RWPE2 (cell line): ENCODE measurements around the gene ZPBP.
"Not testable (repeated sequence)": the region's sequence is repeated elsewhere in the genome, so short reads cannot be mapped to it uniquely, and the experiment has no call there.

Experiments used
- ATAC-seq: fragments of 200-7000 bp; cut with Tn5 transposase; 3 replicates; pipeline ENCODE4 v1.9.1; 2021; ENCODE audit warnings: low read depth
- DNase-seq: peaks from one replicate; pipeline ENCODE4 v3.0.0-alpha.2; 2020; ENCODE audit warnings: low spot score
- H3K27ac ChIP-seq: fragments of 450-650 bp; 2 replicates; pipeline ENCODE4 v1.5.1; 2017; ENCODE audit warnings: mild to moderate bottlenecking; ENCODE audit not compliant: poor library complexity, severe bottlenecking
- H3K27me3 ChIP-seq: fragments of 250-450 bp; sonication (Bioruptor Pico); 2 replicates; pipeline ENCODE4 v1.5.1; 2021; ENCODE audit warnings: mild to moderate bottlenecking, moderate library complexity; ENCODE audit not compliant: insufficient read depth, poor library complexity, severe bottlenecking
- H3K36me3 ChIP-seq: fragments of 250-450 bp; sonication (Bioruptor Pico); 2 replicates; pipeline ENCODE4 v1.5.1; 2020; ENCODE audit warnings: low read depth, mild to moderate bottlenecking, moderate library complexity
- H3K4me1 ChIP-seq: fragments of 250-450 bp; sonication (Bioruptor Pico); 2 replicates; pipeline ENCODE4 v1.5.1; 2021; ENCODE audit warnings: mild to moderate bottlenecking, moderate library complexity; ENCODE audit not compliant: insufficient read depth, poor library complexity, severe bottlenecking
- H3K4me3 ChIP-seq: fragments of 250-450 bp; sonication (Bioruptor Pico); 2 replicates; pipeline ENCODE4 v1.5.1; 2021; ENCODE audit warnings: mild to moderate bottlenecking, moderate library complexity; ENCODE audit not compliant: severe bottlenecking
- H3K9me3 ChIP-seq: fragments of 250-450 bp; sonication (Bioruptor Pico); 2 replicates; pipeline ENCODE4 v1.5.1; 2021; ENCODE audit warnings: mild to moderate bottlenecking, moderate library complexity; ENCODE audit not compliant: severe bottlenecking
- CTCF ChIP-seq: fragments of 450-650 bp; IDR thresholded peaks from one replicate; pipeline ENCODE4 v1.5.1; 2017; ENCODE audit warnings: mild to moderate bottlenecking, moderate library complexity; ENCODE audit not compliant: poor library complexity, severe bottlenecking

Gene ZPBP

DNA sequence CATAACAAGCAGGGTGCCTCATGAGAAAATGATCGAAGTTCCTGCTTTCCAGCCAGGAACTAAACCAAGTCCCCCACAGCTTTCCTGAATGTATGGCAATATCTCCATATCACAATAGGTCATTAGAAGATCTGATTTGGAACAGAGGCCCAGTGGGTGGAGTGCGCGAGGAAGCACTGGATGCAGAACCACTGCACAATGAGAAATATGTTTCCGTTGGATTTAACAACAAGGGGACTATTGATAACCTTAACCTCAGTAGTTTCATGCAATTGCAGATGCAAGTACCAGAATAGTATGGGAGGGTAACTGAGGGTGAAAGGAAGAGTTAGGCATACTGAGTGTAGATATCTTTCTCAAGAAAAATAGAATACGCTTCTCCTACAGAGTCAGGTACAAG is 45.3 kb downstream of the ZPBP start:
- no peak overlapping the region for H3K4me3 ChIP-seq
- H3K36me3 ChIP-seq = no peaks in the 10 kb centered on the region
- H3K4me1 ChIP-seq = no peaks in the 10 kb centered on the region
- H3K9me3 ChIP-seq = no peaks in the 10 kb centered on the region
- ATAC-seq (no peak), DNase-seq (no peak)
- no peaks in the 10 kb centered on the region for H3K27me3 ChIP-seq
- TF ChIP-seq CTCF = no peak
- H3K27ac ChIP-seq = no peak overlapping the region

DNA sequence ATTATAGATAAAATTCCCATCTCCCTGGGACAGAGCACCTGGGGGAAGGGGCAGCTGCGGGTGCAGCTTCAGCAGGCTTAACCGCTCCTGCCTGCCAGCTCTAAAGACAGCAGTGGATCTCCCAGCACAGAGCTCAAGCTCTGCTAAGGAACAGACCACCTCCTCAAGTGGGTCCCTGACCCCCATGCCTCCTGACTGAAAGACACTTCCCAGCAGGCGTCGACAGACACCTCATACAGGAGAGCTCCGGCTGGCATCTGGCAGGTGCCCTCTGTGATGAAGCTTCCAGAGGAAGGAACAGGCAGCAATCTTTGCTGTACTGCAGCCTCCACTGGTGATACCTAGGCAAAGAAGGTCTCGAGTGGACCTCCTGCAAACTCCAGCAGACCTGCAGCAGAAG is 51.9 kb downstream of the ZPBP start:
- H3K4me3 ChIP-seq, H3K27me3 ChIP-seq, H3K36me3 ChIP-seq, H3K27ac ChIP-seq, ATAC-seq, H3K4me1 ChIP-seq, DNase-seq, H3K9me3 ChIP-seq: not testable (repeated sequence)

DNA sequence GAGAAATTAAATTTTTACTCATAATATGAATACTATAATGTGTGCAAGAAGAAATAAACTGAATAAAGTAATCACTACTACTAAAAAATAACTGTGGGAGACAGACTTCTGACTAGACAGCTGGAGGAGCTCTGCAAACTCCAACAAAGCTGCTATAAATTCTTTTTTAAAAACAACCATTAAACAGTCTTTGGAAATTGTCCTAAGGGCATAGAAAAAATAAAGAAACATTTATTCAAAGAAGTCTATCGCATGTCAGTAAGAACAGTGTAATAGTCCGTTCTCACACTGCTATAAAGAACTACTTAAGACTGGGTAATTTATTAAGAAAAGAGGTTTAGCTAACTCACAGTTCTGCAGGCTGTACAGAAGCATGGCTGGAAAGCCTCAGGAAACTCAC is 56.0 kb downstream of the ZPBP start:
- DNase-seq = no peak
- no peaks in the 10 kb centered on the region for H3K9me3 ChIP-seq
- no peaks in the 10 kb centered on the region for H3K4me1 ChIP-seq
- H3K36me3 ChIP-seq = no peaks in the 10 kb centered on the region
- H3K4me3 ChIP-seq = no peak overlapping the region
- TF ChIP-seq CTCF = no peak
- H3K27me3 ChIP-seq = peaks cover 12% of the 10 kb centered on the region
- no peak overlapping the region for H3K27ac ChIP-seq
- ATAC-seq = no peak

DNA sequence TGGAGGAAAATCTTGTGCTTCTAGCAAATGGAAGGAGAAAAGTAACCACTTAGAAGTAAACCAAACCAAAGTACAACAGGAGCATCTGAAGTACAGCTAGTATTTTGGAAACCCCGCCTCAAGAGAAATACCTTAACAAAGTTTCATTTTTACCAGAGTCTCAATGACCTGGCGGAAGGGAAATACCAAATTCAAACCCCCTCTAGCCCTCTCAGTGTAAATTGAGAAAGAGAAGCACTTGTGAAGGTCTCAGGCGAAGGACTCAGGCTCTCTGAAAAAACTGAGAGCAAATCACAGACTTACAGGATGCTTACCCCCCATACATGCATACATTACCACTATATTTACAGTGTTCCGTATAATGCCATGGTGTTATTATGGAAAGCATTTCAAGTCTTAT is 70.1 kb downstream of the ZPBP start:
- no peak for TF ChIP-seq CTCF
- Histone ChIP-seq H3K4me1 (no peaks in the 10 kb centered on the region), H3K36me3 (no peaks in the 10 kb centered on the region), H3K27ac (no peak overlapping the region), H3K9me3 (no peaks in the 10 kb centered on the region), H3K27me3 (peaks cover 16% of the 10 kb centered on the region), H3K4me3 (no peak overlapping the region)
- no peak for DNase-seq
- no peak for ATAC-seq

DNA sequence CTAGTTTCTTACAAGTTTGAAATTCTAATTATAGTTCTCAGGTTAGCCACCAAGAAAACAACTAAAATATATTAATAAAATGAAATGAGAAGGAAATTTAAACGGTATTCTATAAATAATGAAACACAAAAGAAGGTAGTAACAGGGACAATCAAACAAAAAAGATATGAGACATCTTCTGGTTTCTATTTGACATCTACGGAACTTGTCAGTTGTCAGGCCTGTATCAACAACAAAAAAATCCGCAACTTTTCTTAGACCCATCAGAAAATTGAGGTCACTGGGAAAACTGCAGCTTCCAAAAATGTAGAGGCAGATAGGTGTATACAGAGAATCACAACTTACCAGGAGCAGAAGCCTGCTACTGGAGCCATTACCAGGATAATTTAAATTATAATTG is 70.6 kb downstream of the ZPBP start:
- DNase-seq (no peak), ATAC-seq (no peak)
- no peak overlapping the region for H3K27ac ChIP-seq
- H3K27me3 ChIP-seq = peaks cover 16% of the 10 kb centered on the region
- no peaks in the 10 kb centered on the region for H3K4me1 ChIP-seq
- H3K9me3 ChIP-seq = no peaks in the 10 kb centered on the region
- H3K4me3 ChIP-seq = no peak overlapping the region
- no peak for TF ChIP-seq CTCF
- H3K36me3 ChIP-seq = no peaks in the 10 kb centered on the region

- DNase-seq = no peak
- H3K4me3 ChIP-seq = no peak overlapping the region
- peaks cover 11% of the 10 kb centered on the region for H3K27me3 ChIP-seq
- no peak for TF ChIP-seq CTCF
- no peak for ATAC-seq
- no peaks in the 10 kb centered on the region for H3K36me3 ChIP-seq
- H3K9me3 ChIP-seq = no peaks in the 10 kb centered on the region
- H3K27ac ChIP-seq = no peak overlapping the region
- H3K4me1 ChIP-seq = no peaks in the 10 kb centered on the region
These were observed 97.4 kb downstream of the ZPBP start for GRCh38 chr7:49995681-49996080.
